Stimulated activated CD4-positive, alpha-beta T cell treated with anti-CD3 and anti-CD28 coated beads, Interleukin-2, amount 100 ng/mL, for 4 hours (primary cell): Measurements from ENCODE around the gene NCKAP5.

Experiments used
- DNase-seq: peaks from one replicate; pipeline ENCODE4 v3.0.0-alpha.2; 2020; ENCODE audit warnings: low read depth

The NCKAP5 gene

GRCh38 chr2:133085646-133086045 lies 482.6 kb downstream of the NCKAP5 start:
- no peak for DNase-seq

- DNase-seq = no peak
Observed at GRCh38 chr2:133082034-133082433, 486.2 kb downstream of the NCKAP5 start.

GRCh38 chr2:133080822-133081221 lies 487.4 kb downstream of the NCKAP5 start:
- no peak for DNase-seq

GRCh38 chr2:133078667-133079411 lies 489.4 kb downstream of the NCKAP5 start:
- DNase-seq = no peak

- DNase-seq = no peak
Observed at GRCh38 chr2:133077269-133077822, 490.9 kb downstream of the NCKAP5 start.

GRCh38 chr2:133072837-133073694 lies 495.2 kb downstream of the NCKAP5 start:
- no peak for DNase-seq

- DNase-seq = no peak
Observed at GRCh38 chr2:133063775-133064174, 504.5 kb downstream of the NCKAP5 start.

GRCh38 chr2:133062931-133063665 lies 505.2 kb downstream of the NCKAP5 start:
- DNase-seq = no peak

- DNase-seq = no peak
Observed at GRCh38 chr2:133061874-133062593, 506.2 kb downstream of the NCKAP5 start.

- no peak for DNase-seq
Observed at GRCh38 chr2:133054297-133054696, 514.0 kb downstream of the NCKAP5 start.

GRCh38 chr2:133053541-133053940 lies 514.7 kb downstream of the NCKAP5 start:
- no peak for DNase-seq

GRCh38 chr2:133045787-133046186 lies 522.5 kb downstream of the NCKAP5 start:
- DNase-seq = no peak

- DNase-seq = no peak
Observed at GRCh38 chr2:133044556-133044955, 523.7 kb downstream of the NCKAP5 start.

- no peak for DNase-seq
Observed at GRCh38 chr2:133040170-133040569, 528.1 kb downstream of the NCKAP5 start.

GRCh38 chr2:133039531-133039930 lies 528.7 kb downstream of the NCKAP5 start:
- DNase-seq = no peak

GRCh38 chr2:133026536-133027177 lies 541.6 kb downstream of the NCKAP5 start:
- DNase-seq = no peak

- no peak for DNase-seq
Observed at GRCh38 chr2:133025004-133025403, 543.3 kb downstream of the NCKAP5 start.

- no peak for DNase-seq
Observed at GRCh38 chr2:133012847-133013734, 555.2 kb downstream of the NCKAP5 start.

- DNase-seq = no peak
Observed at GRCh38 chr2:133004623-133005022, 563.6 kb downstream of the NCKAP5 start.

- no peak for DNase-seq
Observed at GRCh38 chr2:132999421-132999820, 568.8 kb downstream of the NCKAP5 start.
